NCI-H1694 treated with DMSO at 0.1 percent for 48 hours (cell line): ENCODE measurements around the gene SLC25A48.

Experiments
- DNase-seq: peaks from one replicate; lab custom pipeline; 2025; lab: John Stamatoyannopoulos, UW

The SLC25A48 gene

DNA sequence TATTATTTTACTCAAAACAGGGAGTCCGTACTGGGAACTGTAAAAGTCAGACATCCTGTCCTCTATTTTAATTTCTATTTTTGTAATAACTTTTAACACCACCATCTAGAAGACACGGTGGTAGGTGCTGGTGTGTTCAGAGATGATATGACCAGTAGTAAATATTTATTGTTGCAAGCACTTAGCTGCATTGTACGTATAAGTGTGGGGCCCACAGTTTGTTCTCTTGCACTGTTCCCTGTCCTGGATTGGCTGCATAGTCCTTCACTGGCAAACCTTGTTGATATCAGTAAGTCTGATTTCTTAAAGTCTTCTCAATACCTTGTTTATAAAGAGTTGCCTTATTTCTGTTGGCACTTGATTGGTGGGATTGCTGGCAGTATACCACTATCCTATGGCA lies 85.7 kb downstream of the SLC25A48 start:
- no peak for DNase-seq

DNA sequence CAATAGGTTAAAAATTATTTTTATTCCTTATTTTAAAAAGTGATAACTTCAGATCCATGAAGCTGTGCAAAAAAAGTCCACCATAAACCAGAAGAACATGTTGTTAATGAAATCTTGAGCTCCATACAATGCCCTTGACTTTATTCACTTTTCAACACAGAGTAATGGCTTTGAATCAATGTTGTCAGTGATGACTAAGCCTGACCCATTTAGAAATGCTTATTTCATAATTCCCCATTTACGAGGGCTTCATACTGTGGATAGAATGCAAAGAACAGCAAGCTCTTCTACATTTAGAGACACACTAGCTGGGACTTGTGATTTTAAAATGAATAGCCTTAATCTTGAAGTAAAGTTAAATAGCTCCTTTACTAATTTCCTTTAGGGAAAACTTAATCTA lies 86.9 kb downstream of the SLC25A48 start:
- no peak for DNase-seq

DNA sequence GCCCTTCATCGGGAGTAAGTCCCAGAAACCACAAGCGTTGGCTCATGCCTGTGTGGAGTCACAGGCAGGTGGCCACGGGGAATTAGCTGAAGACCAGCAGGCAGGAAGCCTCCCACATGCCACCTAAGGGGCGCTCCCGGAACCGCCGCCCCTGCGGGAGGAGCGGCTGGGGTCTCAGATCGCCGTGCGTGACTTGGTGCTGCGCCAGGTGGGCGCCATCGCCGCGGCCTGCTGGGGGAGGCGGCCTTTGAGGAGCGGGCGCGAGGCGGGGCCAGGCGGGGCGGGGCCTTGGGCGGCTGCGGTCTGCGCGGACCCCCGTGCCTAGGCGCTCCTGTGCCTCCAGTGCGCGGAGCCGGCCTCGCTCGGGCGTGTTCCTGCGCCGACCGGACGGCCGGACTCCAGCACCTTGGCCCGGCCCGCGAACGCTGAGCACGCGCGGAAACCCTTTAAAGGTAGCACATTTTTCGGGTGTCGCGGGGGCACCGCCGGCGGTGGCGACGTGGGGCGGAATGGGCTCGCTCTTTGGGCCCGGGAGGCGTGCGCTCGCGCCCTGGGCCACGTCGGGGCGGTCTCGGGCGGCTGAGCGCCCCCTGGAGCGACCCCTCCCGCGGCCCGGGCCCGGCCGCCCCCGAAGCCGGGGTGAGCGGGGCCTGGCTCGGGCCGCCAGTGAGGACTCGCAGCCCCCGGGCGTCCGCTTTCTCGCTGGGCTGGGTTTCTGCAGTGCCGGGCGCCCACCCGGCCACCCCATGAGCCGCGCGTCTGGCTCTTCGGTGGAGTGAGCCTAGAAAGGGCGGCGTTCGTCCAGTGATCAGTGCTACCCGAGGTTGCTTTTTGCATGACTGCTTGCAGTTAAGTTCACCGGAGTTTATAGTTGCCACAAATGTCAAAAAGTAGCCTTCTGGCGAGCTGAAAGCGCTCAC lies 95.8 kb downstream of the SLC25A48 start:
- DNase-seq, result no peak

DNA sequence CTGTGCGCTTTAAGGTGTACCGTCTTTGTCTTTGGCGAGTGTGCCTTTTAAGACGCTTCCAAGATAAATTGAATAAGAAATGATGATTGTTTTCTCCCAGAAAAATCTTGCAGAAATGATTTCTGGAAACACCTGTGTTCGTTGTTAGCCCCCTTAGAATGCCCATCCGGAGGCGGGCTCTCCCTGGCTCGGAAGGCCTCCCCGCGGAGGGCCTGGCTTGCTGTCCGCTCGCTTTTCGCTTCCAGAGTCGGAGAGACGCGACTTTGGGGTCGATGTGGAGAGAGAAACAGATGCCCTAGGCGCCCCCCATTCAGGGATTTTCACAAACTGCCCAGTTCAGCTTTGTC lies 96.5 kb downstream of the SLC25A48 start:
- no peak for DNase-seq

DNA sequence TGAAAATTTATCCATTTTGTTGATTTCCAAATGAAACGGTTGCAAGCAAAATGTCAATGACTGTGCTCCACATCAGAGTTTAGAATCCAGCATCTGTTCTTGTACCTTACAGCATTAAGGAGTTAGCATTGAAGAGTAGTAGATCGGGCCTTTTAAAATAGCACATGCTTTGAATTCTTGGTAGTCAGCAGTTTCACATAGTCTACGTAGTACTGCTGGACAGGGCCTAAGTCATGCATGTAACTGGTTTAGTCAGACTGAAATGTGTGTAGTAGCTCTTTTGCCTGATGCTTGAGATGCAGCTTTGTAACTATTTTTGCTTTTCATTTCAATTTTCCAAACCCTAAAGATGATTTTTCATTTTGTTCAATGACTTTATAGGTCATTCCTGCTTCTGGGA lies 100.5 kb downstream of the SLC25A48 start:
- no peak for DNase-seq

DNA sequence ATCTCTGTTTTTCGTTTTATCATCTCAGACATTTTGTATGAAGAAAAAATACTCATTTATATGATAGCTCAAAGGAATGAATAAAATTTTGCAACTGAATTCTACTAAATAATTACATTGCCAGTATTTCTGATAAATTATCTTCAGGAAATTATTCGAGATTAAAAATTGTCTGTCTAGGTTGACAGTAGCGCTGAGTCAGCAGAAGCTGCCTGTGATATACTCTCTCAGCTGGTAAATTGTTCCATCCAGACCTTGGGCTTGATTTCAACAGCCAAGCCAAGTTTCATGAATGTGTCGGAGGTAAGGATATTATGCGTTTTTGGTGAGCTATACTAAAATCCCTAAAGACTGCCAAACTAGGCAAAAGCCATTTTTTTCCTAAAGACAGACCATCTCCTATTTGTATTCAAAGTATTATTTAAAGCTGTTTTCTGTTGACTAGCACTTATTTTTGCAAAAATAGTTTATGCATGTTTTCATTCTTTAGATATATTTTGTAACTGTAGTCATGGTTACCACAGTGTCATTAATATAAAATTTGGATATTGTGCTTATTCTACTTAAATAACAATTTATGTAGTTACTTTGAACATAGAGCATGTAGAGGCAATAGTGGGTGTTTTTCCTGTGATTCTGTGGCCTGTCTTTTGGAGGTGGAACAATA lies 102.9 kb downstream of the SLC25A48 start:
- no peak for DNase-seq
